IMR-90 (cell line): ENCODE measurements around the gene TMEM86B. TPM values are rescaled to one million over a fixed set of nuclear protein-coding genes. Genes with fewer than 3 reads are reported as not detected.

ENCODE experiments used
- ATAC-seq: fragments of 200-7000 bp; cut with Tn5 transposase; 2 replicates; pipeline ENCODE4 v1.9.1; 2020; ENCODE audit warnings: low read depth, mild to moderate bottlenecking, moderate library complexity
- BruUV-seq: library from RNA; stranded (reverse); fragments of 400-500 nt; replicated peaks from 2 replicates; lab custom pipeline; 2021; lab: Mats Ljungman, UMichigan
- CTCF ChIA-PET: fragments of 300-600 bp; formaldehyde crosslinking; extraction: SDS; loops from one replicate; lab custom pipeline; 2021; ENCODE audit warnings: antibody characterized with exemption; lab: Yijun Ruan, JAX
- POLR2A ChIA-PET: fragments of 300-600 bp; sonication (Branson Sonifier 250); formaldehyde crosslinking; loops from one replicate; lab custom pipeline; 2022; ENCODE audit warnings: antibody characterized with exemption; ENCODE audit not compliant: unreplicated experiment; lab: Charles Lee
- DNase-seq: peaks from one replicate; pipeline ENCODE4 v3.0.0; 2013
- H2AFZ ChIP-seq: replicated peaks from 2 replicates; pipeline ENCODE3; 2013; ENCODE audit warnings: low read length, mild to moderate bottlenecking; ENCODE audit not compliant: poor library complexity
- H2AK5ac ChIP-seq: 2 replicates; pipeline ENCODE4 v1.6.1; 2013; ENCODE audit warnings: low read depth, low read length, inconsistent platforms
- H2AK9ac ChIP-seq: replicated peaks from 2 replicates; pipeline ENCODE3; 2013; ENCODE audit warnings: mild to moderate bottlenecking, low read depth, low read length, moderate library complexity; ENCODE audit not compliant: poor library complexity
- H2BK120ac ChIP-seq: 2 replicates; pipeline ENCODE4 v1.6.1; 2013; ENCODE audit warnings: low read depth, low read length, inconsistent platforms
- H2BK15ac ChIP-seq: 3 replicates; pipeline ENCODE4 v1.6.1; 2013; ENCODE audit warnings: low read depth, low read length, inconsistent platforms
- H2BK20ac ChIP-seq: 2 replicates; pipeline ENCODE4 v1.6.1; 2013; ENCODE audit warnings: low read depth, mild to moderate bottlenecking, inconsistent platforms, low read length, moderate library complexity
- H2BK5ac ChIP-seq: 2 replicates; pipeline ENCODE4 v1.6.1; 2013; ENCODE audit warnings: mild to moderate bottlenecking, low read depth, low read length, inconsistent platforms; ENCODE audit not compliant: poor library complexity, severe bottlenecking
- H3K14ac ChIP-seq: replicated peaks from 2 replicates; pipeline ENCODE4 v1.6.1; 2013; ENCODE audit warnings: low read depth, low read length, inconsistent platforms
- H3K18ac ChIP-seq: 2 replicates; pipeline ENCODE4 v1.6.1; 2013; ENCODE audit warnings: low read depth, low read length, control low read depth
- H3K23ac ChIP-seq: 2 replicates; pipeline ENCODE4 v1.6.1; 2013; ENCODE audit warnings: low read depth, low read length, inconsistent platforms
- H3K27ac ChIP-seq: 2 replicates; pipeline ENCODE4 v1.5.1; 2013; ENCODE audit warnings: mild to moderate bottlenecking, control low read depth, low read length; ENCODE audit not compliant: insufficient read depth
- H3K27me3 ChIP-seq: 2 replicates; pipeline ENCODE4 v1.6.1; 2013; ENCODE audit warnings: low read length; ENCODE audit not compliant: control insufficient read depth, insufficient read depth
- H3K36me3 ChIP-seq: 2 replicates; pipeline ENCODE4 v1.6.1; 2013; ENCODE audit warnings: low read length, mixed read lengths; ENCODE audit not compliant: control insufficient read depth, insufficient read depth
- H3K4ac ChIP-seq: 2 replicates; pipeline ENCODE4 v1.6.1; 2013; ENCODE audit warnings: low read depth, low read length, inconsistent platforms
- H3K4me1 ChIP-seq: 2 replicates; pipeline ENCODE4 v1.6.1; 2013; ENCODE audit warnings: low read length, mixed read lengths; ENCODE audit not compliant: control insufficient read depth, insufficient read depth
- H3K4me2 ChIP-seq: 2 replicates; pipeline ENCODE4 v1.6.1; 2013; ENCODE audit warnings: low read depth, mild to moderate bottlenecking, control low read depth, low read length, moderate library complexity
- H3K4me3 ChIP-seq: 2 replicates; pipeline ENCODE4 v1.5.1; 2013; ENCODE audit warnings: low read depth, mild to moderate bottlenecking, control low read depth, low read length, moderate library complexity; ENCODE audit not compliant: insufficient read depth
- H3K56ac ChIP-seq: 2 replicates; pipeline ENCODE4 v1.6.1; 2013; ENCODE audit warnings: low read length, inconsistent platforms; ENCODE audit not compliant: insufficient read depth; ENCODE audit errors: extremely low read depth
- H3K79me1 ChIP-seq, 2 experiments: 2 replicates each; pipeline ENCODE4 v1.6.1; 2013; ENCODE audit warnings: low read length in 2 of 2, inconsistent platforms in 1 of 2, low read depth in 1 of 2
- H3K9ac ChIP-seq: 2 replicates; pipeline ENCODE4 v1.6.1; 2013; ENCODE audit warnings: low read depth, low read length, control low read depth
- H3K9me1 ChIP-seq: 2 replicates; pipeline ENCODE4 v1.6.1; 2013; ENCODE audit warnings: low read length, inconsistent platforms; ENCODE audit not compliant: insufficient read depth
- H3K9me3 ChIP-seq: 2 replicates; pipeline ENCODE4 v1.6.1; 2013; ENCODE audit warnings: low read length; ENCODE audit not compliant: control insufficient read depth, insufficient read depth
- H4K20me1 ChIP-seq: 2 replicates; pipeline ENCODE4 v1.6.1; 2013; ENCODE audit warnings: low read length, inconsistent platforms; ENCODE audit not compliant: insufficient read depth
- H4K5ac ChIP-seq: 2 replicates; pipeline ENCODE4 v1.6.1; 2013; ENCODE audit warnings: mild to moderate bottlenecking, low read depth, low read length, control low read depth
- H4K8ac ChIP-seq, 2 experiments: 2 replicates each; pipeline ENCODE4 v1.6.1; 2013; ENCODE audit warnings: low read depth in 2 of 2, low read length in 2 of 2, control low read depth in 1 of 2, inconsistent platforms in 1 of 2
- H4K91ac ChIP-seq: 2 replicates; pipeline ENCODE4 v1.6.1; 2013; ENCODE audit warnings: low read depth, low read length, inconsistent platforms; ENCODE audit not compliant: insufficient read depth
- ELK1 ChIP-seq: fragments of 150-350 bp; IDR thresholded peaks from 2 replicates; pipeline ENCODE4 v1.6.1; 2016; ENCODE audit warnings: low read depth, mild to moderate bottlenecking, low read length, moderate library complexity, borderline replicate concordance
- MAZ ChIP-seq: IDR thresholded peaks from 2 replicates; pipeline ENCODE4 v1.6.1; 2012; ENCODE audit warnings: low read depth, mild to moderate bottlenecking, low read length, improper control_type of control experiment, moderate library complexity, borderline replicate concordance
- RAD21 ChIP-seq: IDR thresholded peaks from 2 replicates; pipeline ENCODE4 v1.6.1; 2012; ENCODE audit warnings: low read length, improper control_type of control experiment
- WGBS, 2 experiments: methylation state at CpG; one replicate each; pipeline versions ENCODE4 v1.1.5 to v1.1.7; 2013; ENCODE audit warnings: missing lambda C conversion rate in 2 of 2; ENCODE audit not compliant: insufficient read length in 1 of 2; ENCODE audit errors: extremely low coverage in 2 of 2; 5-methylcytosine and 5-hydroxymethylcytosine counted together
- dilution Hi-C: fragments of 300-500 bp; cut with HindIII; formaldehyde crosslinking; loops from one replicate; pipeline ENCODE4 v1.14.3; 2018; ENCODE audit warnings: low sequenced_read_pairs; ENCODE audit not compliant: unreplicated experiment
- in situ Hi-C: fragments of 300-500 bp; cut with MboI; formaldehyde crosslinking; loops from 3 replicates; pipeline ENCODE4 v1.14.3; 2019; ENCODE audit warnings: low sequenced_read_pairs, inconsistent platforms, mixed read lengths
- intact Hi-C: fragments of 100-400 bp; cut with micrococcal nuclease; formaldehyde crosslinking; loops from 2 replicates; pipeline ENCODE4 v1.10.0; 2022
- polyA plus RNA-seq, 3 experiments: library from polyadenylated mRNA; depleted of rRNA; stranded (reverse); fragments of >200 nt; gene quantifications; 2 replicates each; pipeline ENCODE4 v1.2.3, GENCODE V29; 2012; ENCODE audit warnings: low replicate concordance in 1 of 3
- total RNA-seq: library from RNA; depleted of rRNA; stranded (reverse); fragments of >200 nt; gene quantifications from 2 replicates; pipeline ENCODE4 v1.2.3, GENCODE V29; 2012

Gene TMEM86B
- total and polyA plus RNA-seq, 2 of the 4 experiments (the other 2 are of a cell fraction): 0.18 to 2.4 TPM

GRCh38 chr19:55193481-55193880 is 35.1 kb downstream of the TMEM86B start:
- no peak overlapping the region for H2AK9ac ChIP-seq
- no peak for DNase-seq
- dilution Hi-C loops: no loop called here
- no peaks in the 10 kb centered on the region for H3K79me1 ChIP-seq
- no peak overlapping the region for H4K5ac ChIP-seq
- H4K20me1 ChIP-seq: no peaks in the 10 kb centered on the region
- no peak overlapping the region for H3K4me3 ChIP-seq
- H3K18ac ChIP-seq: no peak overlapping the region
- ChIA-PET CTCF (no interaction called here), POLR2A (interaction anchor here (0.7 kb wide), 1 partner anchor 11 kb away, joined by 6 read pairs; no protein-coding TSS in a partner anchor)
- no peaks in the 10 kb centered on the region for H3K36me3 ChIP-seq
- H2AK5ac ChIP-seq: no peak overlapping the region
- no peak overlapping the region for H2BK5ac ChIP-seq
- in situ Hi-C loops: no loop called here
- no peak overlapping the region for H4K8ac ChIP-seq
- H3K27ac ChIP-seq: no peak overlapping the region
- peaks cover 3% of the 10 kb centered on the region; the same call in 1 of the 2 replicates for H3K9me1 ChIP-seq
- no peak overlapping the region for H3K4ac ChIP-seq
- no peak overlapping the region for H3K14ac ChIP-seq
- H3K23ac ChIP-seq: no peak overlapping the region
- intact Hi-C loops: no loop called here
- H3K9me3 ChIP-seq: no peaks in the 10 kb centered on the region
- no peak overlapping the region for H3K56ac ChIP-seq
- H3K4me2 ChIP-seq: no peak overlapping the region
- H2BK15ac ChIP-seq: no peak overlapping the region
- no peak for ATAC-seq
- no peak overlapping the region for H2BK120ac ChIP-seq
- 56% methylated on average over 4 of the region's 12 CpGs; no CpG with 5 or more reads in 1 of the 2 experiments for WGBS, 2 experiments
- BruUV-seq: no TSS peak
- no peaks in the 10 kb centered on the region for H3K4me1 ChIP-seq
- no peak for TF ChIP-seq ELK1
- no peak for TF ChIP-seq RAD21
- TF ChIP-seq MAZ: no peak
- no peak overlapping the region for H3K9ac ChIP-seq
- no peak overlapping the region for H2AFZ ChIP-seq
- H3K27me3 ChIP-seq: no peaks in the 10 kb centered on the region; the same call in 1 of the 2 replicates
- no peak overlapping the region for H4K91ac ChIP-seq
- no peak overlapping the region for H2BK20ac ChIP-seq
